ENCODE data around the gene KIAA1217.

GRCh38 chr10:24415455-24416125 lies 206.7 kb downstream of the KIAA1217 start:
- TF ChIP-seq CTCF (IDR thresholded peaks at IDR 0.05; ENCODE audit: insufficient read depth, low read length, poor library complexity, severe bottlenecking) (no peak), EZH2phosphoT487 (conservative IDR thresholded peaks at IDR 0.05; ENCODE audit: low read length) (no peak)
